RKO (cell line): Measurements from ENCODE around the gene S100A7A.
A peak's percentile ranks its signal among the peaks of the same experiment; 100 is the strongest.
"Not testable (repeated sequence)": the region's sequence is repeated elsewhere in the genome, so short reads cannot be mapped to it uniquely, and the experiment has no call there.

Experiments used
- DNase-seq: peaks from one replicate; pipeline ENCODE4 v3.0.0-alpha.2; 2016; ENCODE audit warnings: low spot score

The S100A7A gene

DNA sequence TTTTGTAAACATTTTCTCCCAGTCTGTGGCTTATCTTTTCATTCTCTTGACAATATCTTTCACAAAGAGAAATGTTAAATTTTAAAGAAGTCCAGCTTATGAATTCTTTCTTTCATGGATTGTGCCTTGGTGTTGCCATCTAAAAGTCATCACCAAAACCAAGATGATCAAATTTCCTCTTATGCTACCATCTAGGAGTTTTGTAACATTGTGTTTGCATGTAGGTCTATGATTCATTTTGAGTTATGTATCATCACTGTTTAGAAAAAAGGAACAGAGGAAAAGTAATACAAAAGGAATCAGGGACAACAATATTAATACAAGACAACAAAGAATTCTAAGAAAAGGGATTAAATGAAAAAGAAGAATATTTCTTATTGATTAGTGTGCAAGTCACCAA is 46.4 kb downstream of the S100A7A start:
- DNase-seq, result not testable (repeated sequence)

DNA sequence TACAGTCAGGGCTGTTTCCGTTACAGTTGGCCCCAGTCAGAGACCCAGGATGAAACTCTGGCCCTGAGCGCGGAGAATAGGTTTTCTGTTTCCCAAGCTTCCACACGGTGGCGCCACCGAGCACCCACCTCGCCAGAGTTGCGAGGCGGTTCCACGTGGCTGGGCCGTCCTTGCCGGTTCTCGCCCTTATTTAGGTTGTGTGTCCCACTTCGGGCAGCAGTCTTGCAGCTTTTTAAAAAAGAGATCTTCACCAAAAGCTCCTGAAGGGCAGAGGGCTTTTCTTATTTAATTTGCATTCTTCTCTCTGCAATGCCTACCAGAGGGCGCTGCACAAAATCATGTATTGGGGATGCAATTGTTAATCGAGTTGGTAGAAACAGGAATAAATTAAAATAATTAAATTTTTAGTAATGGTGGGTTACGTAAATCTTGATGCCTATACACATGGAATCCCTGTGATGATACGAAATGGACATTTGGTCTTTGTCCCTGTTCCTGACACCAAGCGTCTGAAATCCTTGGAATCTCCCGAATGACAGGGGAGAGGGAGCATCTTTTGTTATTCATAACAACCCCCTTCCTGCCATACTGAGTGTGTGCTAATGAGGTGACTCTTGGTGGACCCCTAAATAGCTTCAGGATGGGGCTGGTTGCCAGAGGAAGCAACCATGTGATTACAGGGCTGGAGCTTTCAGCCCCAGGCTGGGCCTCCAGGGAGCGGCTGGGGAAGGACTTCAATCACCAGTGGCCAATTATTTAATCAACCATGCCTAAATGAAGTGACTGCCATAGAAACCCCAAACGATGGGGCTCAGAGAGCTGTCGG is 49.7 kb downstream of the S100A7A start:
- DNase-seq, result peak; percentile 51

DNA sequence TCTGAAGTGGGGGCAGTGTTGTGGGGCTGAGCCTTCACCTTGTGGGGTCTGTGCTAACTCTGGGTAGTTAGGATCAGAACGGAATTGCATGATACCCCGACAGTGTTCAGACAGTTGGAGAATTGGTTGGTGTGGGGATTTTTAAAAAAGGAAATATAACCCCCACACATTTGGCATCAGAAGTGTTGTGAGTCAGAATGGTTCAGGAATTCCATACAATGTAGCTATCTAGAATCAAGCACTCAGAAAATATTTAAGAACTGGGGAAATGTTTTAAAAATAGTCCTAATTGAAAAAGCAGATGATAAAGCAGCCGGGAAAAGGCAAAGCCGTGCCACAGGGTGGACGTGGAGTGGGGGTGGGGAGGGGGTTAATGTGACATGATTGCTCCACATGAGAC is 50.6 kb downstream of the S100A7A start:
- DNase-seq, result no peak

DNA sequence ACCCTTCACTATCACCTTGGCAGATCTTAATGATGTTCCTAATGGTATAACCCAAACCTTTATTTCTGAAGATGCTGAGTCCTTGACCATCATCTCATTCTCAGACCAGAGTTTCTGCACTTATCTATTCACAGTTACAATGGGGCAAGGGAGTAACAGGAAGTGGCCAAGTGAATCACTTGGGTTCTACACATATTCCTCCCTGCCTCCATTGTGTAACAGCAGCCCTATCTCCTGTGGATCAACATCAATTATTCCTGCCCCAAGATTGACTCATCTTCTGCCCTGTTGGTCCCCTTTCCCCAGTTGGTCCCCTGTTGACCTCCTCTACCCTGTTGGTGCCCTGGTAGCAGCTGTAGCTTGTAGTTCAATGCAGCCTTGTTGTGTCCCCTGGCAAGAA is 54.4 kb downstream of the S100A7A start:
- DNase-seq, result no peak
